MG63 (cell line): ENCODE measurements around the gene ACR. TPM values are rescaled to one million over a fixed set of nuclear protein-coding genes. Genes with fewer than 3 reads are reported as not detected.

Experiments
- DNase-seq: peaks from one replicate; pipeline ENCODE4 v3.0.0-alpha.2; 2020
- H3K27me3 ChIP-seq: fragments of 250-450 bp; sonication (Bioruptor Pico); 2 replicates; pipeline ENCODE4 v1.5.1; 2020; ENCODE audit warnings: mild to moderate bottlenecking, moderate library complexity
- H3K36me3 ChIP-seq: fragments of 250-450 bp; sonication (Bioruptor Pico); 2 replicates; pipeline ENCODE4 v1.5.1; 2020; ENCODE audit warnings: mild to moderate bottlenecking, moderate library complexity
- H3K4me3 ChIP-seq: fragments of 250-450 bp; sonication (Bioruptor Pico); 2 replicates; pipeline ENCODE4 v1.5.1; 2020; ENCODE audit warnings: mild to moderate bottlenecking, moderate library complexity
- H3K9me3 ChIP-seq: fragments of 250-450 bp; sonication (Bioruptor Pico); 2 replicates; pipeline ENCODE4 v1.5.1; 2020; ENCODE audit warnings: mild to moderate bottlenecking, moderate library complexity
- total RNA-seq: library from RNA; depleted of rRNA; stranded (reverse); fragments of >200 nt; shearing (Covaris generic); gene quantifications from 2 replicates; pipeline ENCODE4 v1.2.3, GENCODE V29; 2014; ENCODE audit warnings: low replicate concordance

Gene ACR
- total RNA-seq, 1 experiment from 2014 or later: not detected

GRCh38 chr22:50700387-50701075, 37.5 kb upstream of the ACR start:
- Histone ChIP-seq H3K4me3 (no peak overlapping the region), H3K27me3 (no peaks in the 10 kb centered on the region), H3K9me3 (no peaks in the 10 kb centered on the region), H3K36me3 (peaks cover 4% of the 10 kb centered on the region; the same call in 1 of the 2 replicates)
- DNase-seq: no peak

- Histone ChIP-seq H3K27me3 (no peaks in the 10 kb centered on the region), H3K9me3 (no peaks in the 10 kb centered on the region), H3K36me3 (peaks cover 4% of the 10 kb centered on the region; the same call in 1 of the 2 replicates), H3K4me3 (no peak overlapping the region)
- no peak for DNase-seq
These were observed 37.0 kb upstream of the ACR start for GRCh38 chr22:50701076-50701419.

GRCh38 chr22:50701428-50702154, 36.4 kb upstream of the ACR start:
- peaks cover 4% of the 10 kb centered on the region; the same call in 1 of the 2 replicates for H3K36me3 ChIP-seq
- H3K9me3 ChIP-seq: no peaks in the 10 kb centered on the region
- DNase-seq: no peak
- no peak overlapping the region for H3K4me3 ChIP-seq
- no peaks in the 10 kb centered on the region for H3K27me3 ChIP-seq

- Histone ChIP-seq H3K27me3 (no peaks in the 10 kb centered on the region), H3K4me3 (no peak overlapping the region), H3K36me3 (peaks cover 4% of the 10 kb centered on the region; the same call in 1 of the 2 replicates), H3K9me3 (no peaks in the 10 kb centered on the region)
- no peak for DNase-seq
These were observed 35.7 kb upstream of the ACR start for GRCh38 chr22:50702261-50702671.

- no peak for DNase-seq
- peaks cover 4% of the 10 kb centered on the region; the same call in 1 of the 2 replicates for H3K36me3 ChIP-seq
- no peaks in the 10 kb centered on the region for H3K27me3 ChIP-seq
- no peaks in the 10 kb centered on the region for H3K9me3 ChIP-seq
- H3K4me3 ChIP-seq: no peak overlapping the region
These were observed 34.9 kb upstream of the ACR start for GRCh38 chr22:50702821-50703725.

- no peaks in the 10 kb centered on the region for H3K27me3 ChIP-seq
- peaks cover 4% of the 10 kb centered on the region; the same call in 1 of the 2 replicates for H3K36me3 ChIP-seq
- no peaks in the 10 kb centered on the region for H3K9me3 ChIP-seq
- DNase-seq: no peak
- no peak overlapping the region for H3K4me3 ChIP-seq
These were observed 34.1 kb upstream of the ACR start for GRCh38 chr22:50703726-50704509.

GRCh38 chr22:50704510-50705218, 33.3 kb upstream of the ACR start:
- H3K9me3 ChIP-seq: no peaks in the 10 kb centered on the region
- no peak for DNase-seq
- no peaks in the 10 kb centered on the region for H3K27me3 ChIP-seq
- peaks cover 4% of the 10 kb centered on the region; the same call in 1 of the 2 replicates for H3K36me3 ChIP-seq
- H3K4me3 ChIP-seq: no peak overlapping the region

GRCh38 chr22:50705219-50705691, 32.7 kb upstream of the ACR start:
- Histone ChIP-seq H3K9me3 (no peaks in the 10 kb centered on the region), H3K27me3 (no peaks in the 10 kb centered on the region), H3K36me3 (peaks cover 4% of the 10 kb centered on the region; the same call in 1 of the 2 replicates), H3K4me3 (no peak overlapping the region)
- no peak for DNase-seq

GRCh38 chr22:50705851-50706351, 32.1 kb upstream of the ACR start:
- Histone ChIP-seq H3K27me3 (no peaks in the 10 kb centered on the region), H3K4me3 (no peak overlapping the region), H3K36me3 (peaks cover 4% of the 10 kb centered on the region; the same call in 1 of the 2 replicates), H3K9me3 (no peaks in the 10 kb centered on the region)
- no peak for DNase-seq

GRCh38 chr22:50706481-50707125, 31.4 kb upstream of the ACR start:
- H3K9me3 ChIP-seq: no peaks in the 10 kb centered on the region
- H3K36me3 ChIP-seq: peaks cover 4% of the 10 kb centered on the region; the same call in 1 of the 2 replicates
- H3K27me3 ChIP-seq: no peaks in the 10 kb centered on the region
- no peak for DNase-seq
- no peak overlapping the region for H3K4me3 ChIP-seq

- Histone ChIP-seq H3K9me3 (no peaks in the 10 kb centered on the region), H3K27me3 (no peaks in the 10 kb centered on the region), H3K36me3 (peaks cover 4% of the 10 kb centered on the region; the same call in 1 of the 2 replicates), H3K4me3 (no peak overlapping the region)
- DNase-seq: no peak
These were observed 29.5 kb upstream of the ACR start for GRCh38 chr22:50708474-50708873.

GRCh38 chr22:50708996-50709395, 29.0 kb upstream of the ACR start:
- Histone ChIP-seq H3K9me3 (no peaks in the 10 kb centered on the region), H3K4me3 (no peak overlapping the region), H3K27me3 (no peaks in the 10 kb centered on the region), H3K36me3 (peaks cover 4% of the 10 kb centered on the region; the same call in 1 of the 2 replicates)
- DNase-seq: no peak

GRCh38 chr22:50710221-50710620, 27.8 kb upstream of the ACR start:
- Histone ChIP-seq H3K9me3 (no peaks in the 10 kb centered on the region), H3K4me3 (no peak overlapping the region), H3K27me3 (no peaks in the 10 kb centered on the region), H3K36me3 (peaks cover under 1% of the 10 kb centered on the region; the same call in 1 of the 2 replicates)
- no peak for DNase-seq

- H3K36me3 ChIP-seq: no peaks in the 10 kb centered on the region
- H3K27me3 ChIP-seq: no peaks in the 10 kb centered on the region
- H3K4me3 ChIP-seq: no peak overlapping the region
- no peak for DNase-seq
- no peaks in the 10 kb centered on the region for H3K9me3 ChIP-seq
These were observed 27.1 kb upstream of the ACR start for GRCh38 chr22:50710886-50711285.
